ENCODE data around the gene ANAPC2.

The ANAPC2 gene

DNA sequence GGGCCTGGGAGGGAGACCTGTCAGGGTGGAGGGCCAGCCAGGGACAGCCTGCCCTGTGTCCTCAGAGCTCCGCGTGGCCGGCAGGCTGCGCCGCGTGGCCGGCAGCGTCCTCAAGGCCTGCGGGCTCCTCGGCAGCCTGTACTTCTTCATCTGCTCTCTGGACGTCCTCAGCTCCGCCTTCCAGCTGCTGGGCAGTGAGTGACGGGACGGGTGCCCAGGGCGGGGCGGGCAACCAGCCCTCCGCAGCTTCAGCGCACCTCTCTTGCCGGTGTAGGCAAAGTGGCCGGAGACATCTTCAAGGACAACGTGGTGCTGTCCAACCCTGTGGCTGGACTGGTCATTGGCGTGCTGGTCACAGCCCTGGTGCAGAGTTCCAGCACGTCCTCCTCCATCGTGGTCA lies 44.1 kb upstream of the ANAPC2 start:
- Histone ChIP-seq H3K27me3 (replicated peaks; ENCODE audit: control insufficient read depth, insufficient read depth, low read length, poor library complexity, severe bottlenecking) (peaks cover 4% of the 10 kb centered on the region), H3K4me3 (ENCODE audit: insufficient read depth, low read depth, low read length, poor library complexity, severe bottlenecking) (no peak overlapping the region), H3K9me3 (ENCODE audit: control insufficient read depth, low read length) (no peaks in the 10 kb centered on the region), H3K36me3 (ENCODE audit: control insufficient read depth, insufficient read depth, low read length) (no peaks in the 10 kb centered on the region), H3K27ac (ENCODE audit: insufficient read depth, low read length, poor library complexity, severe bottlenecking) (no peak overlapping the region), H3K4me1 (ENCODE audit: control insufficient read depth, insufficient read depth, low read length, poor library complexity, severe bottlenecking) (peaks cover 12% of the 10 kb centered on the region)
- DNase-seq, result no peak

DNA sequence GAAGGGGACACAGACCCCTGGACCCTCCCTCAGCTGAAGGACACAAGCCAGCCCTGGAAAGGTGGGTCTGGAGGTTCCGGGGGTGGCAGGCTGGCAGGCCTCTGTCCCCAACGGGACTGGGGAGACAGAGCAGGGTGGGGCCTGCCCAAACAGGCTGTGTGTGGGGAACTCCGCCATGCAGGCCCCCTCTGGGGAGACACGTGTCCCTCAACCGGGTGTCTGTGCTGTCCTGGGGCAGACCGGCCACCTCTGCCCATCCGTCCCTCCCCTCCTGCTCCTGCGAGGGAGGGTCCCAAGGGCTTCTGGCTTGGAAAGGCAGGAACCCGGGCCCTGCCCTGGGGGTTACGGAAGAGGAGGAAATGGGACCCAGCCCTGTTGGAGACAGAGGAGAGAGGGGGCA lies 43.7 kb upstream of the ANAPC2 start:
- H3K4me3 ChIP-seq (ENCODE audit: insufficient read depth, low read depth, low read length, poor library complexity, severe bottlenecking), result no peak overlapping the region
- no peak for DNase-seq
- no peak overlapping the region for H3K27ac ChIP-seq (ENCODE audit: insufficient read depth, low read length, poor library complexity, severe bottlenecking)
- H3K36me3 ChIP-seq (ENCODE audit: control insufficient read depth, insufficient read depth, low read length), result no peaks in the 10 kb centered on the region
- H3K9me3 ChIP-seq (ENCODE audit: control insufficient read depth, low read length), result no peaks in the 10 kb centered on the region
- peaks cover 4% of the 10 kb centered on the region for H3K27me3 ChIP-seq (replicated peaks; ENCODE audit: control insufficient read depth, insufficient read depth, low read length, poor library complexity, severe bottlenecking)
- H3K4me1 ChIP-seq (ENCODE audit: control insufficient read depth, insufficient read depth, low read length, poor library complexity, severe bottlenecking), result peaks cover 16% of the 10 kb centered on the region

DNA sequence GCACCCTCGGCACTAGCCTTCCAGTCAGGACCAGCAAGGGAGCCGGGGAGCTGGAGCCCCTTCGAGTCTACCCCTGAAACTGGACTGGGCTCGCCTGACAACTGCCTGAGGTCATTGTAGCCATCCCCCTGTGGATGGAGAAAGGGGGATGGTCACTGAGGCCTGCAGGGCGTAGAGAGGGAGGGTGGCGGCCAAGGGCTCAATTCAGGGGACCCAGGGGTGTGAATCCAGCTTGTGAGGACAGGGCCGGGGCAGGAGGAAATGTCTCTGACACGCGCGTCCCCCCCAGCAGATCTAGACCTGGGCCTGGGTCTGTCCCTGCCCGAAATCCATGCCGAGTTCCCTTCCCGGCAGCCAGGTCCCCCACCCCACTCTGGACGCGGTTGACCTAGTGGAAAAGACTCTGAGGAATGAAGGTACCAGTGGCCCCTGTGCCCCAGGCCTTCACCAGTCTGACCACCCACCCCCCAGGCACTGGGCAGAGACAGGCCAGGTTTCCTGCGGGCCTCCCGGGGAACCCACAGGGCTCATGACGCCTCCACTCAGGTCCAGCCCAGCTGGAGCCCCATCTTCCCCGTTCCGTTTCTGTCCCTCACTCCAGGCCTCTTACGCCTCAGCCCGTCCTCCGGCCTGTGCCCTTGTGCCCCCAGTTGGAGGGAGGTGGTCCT lies 43.1 kb upstream of the ANAPC2 start:
- no peaks in the 10 kb centered on the region for H3K36me3 ChIP-seq (ENCODE audit: control insufficient read depth, insufficient read depth, low read length)
- H3K4me3 ChIP-seq (ENCODE audit: insufficient read depth, low read depth, low read length, poor library complexity, severe bottlenecking), result no peak overlapping the region
- DNase-seq, result no peak
- peaks cover 10% of the 10 kb centered on the region for H3K4me1 ChIP-seq (ENCODE audit: control insufficient read depth, insufficient read depth, low read length, poor library complexity, severe bottlenecking)
- peaks cover 4% of the 10 kb centered on the region for H3K27me3 ChIP-seq (replicated peaks; ENCODE audit: control insufficient read depth, insufficient read depth, low read length, poor library complexity, severe bottlenecking)
- H3K9me3 ChIP-seq (ENCODE audit: control insufficient read depth, low read length), result no peaks in the 10 kb centered on the region
- H3K27ac ChIP-seq (ENCODE audit: insufficient read depth, low read length, poor library complexity, severe bottlenecking), result no peak overlapping the region

- Histone ChIP-seq H3K36me3 (ENCODE audit: control insufficient read depth, insufficient read depth, low read length) (no peaks in the 10 kb centered on the region), H3K4me1 (ENCODE audit: control insufficient read depth, insufficient read depth, low read length, poor library complexity, severe bottlenecking) (peaks cover 5% of the 10 kb centered on the region), H3K27ac (ENCODE audit: insufficient read depth, low read length, poor library complexity, severe bottlenecking) (no peak within 1 kb of the TSS), H3K9me3 (ENCODE audit: control insufficient read depth, low read length) (no peaks in the 10 kb centered on the region), H3K4me3 (ENCODE audit: insufficient read depth, low read depth, low read length, poor library complexity, severe bottlenecking) (no peak within 1 kb of the TSS), H3K27me3 (replicated peaks; ENCODE audit: control insufficient read depth, insufficient read depth, low read length, poor library complexity, severe bottlenecking) (peaks cover 4% of the 10 kb centered on the region)
- DNase-seq, result no peak
Measured at GRCh38 chr9:137230705-137231371, 42.5 kb upstream of the ANAPC2 start, which contains the start of gene SLC34A3. SLC34A3 (plus strand) TSS chr9:137230901; CDS start chr9:137231703, 802 bp downstream.

- Histone ChIP-seq H3K36me3 (ENCODE audit: control insufficient read depth, insufficient read depth, low read length) (no peaks in the 10 kb centered on the region), H3K27ac (ENCODE audit: insufficient read depth, low read length, poor library complexity, severe bottlenecking) (no peak overlapping the region), H3K27me3 (replicated peaks; ENCODE audit: control insufficient read depth, insufficient read depth, low read length, poor library complexity, severe bottlenecking) (peaks cover 4% of the 10 kb centered on the region), H3K4me3 (ENCODE audit: insufficient read depth, low read depth, low read length, poor library complexity, severe bottlenecking) (no peak overlapping the region), H3K4me1 (ENCODE audit: control insufficient read depth, insufficient read depth, low read length, poor library complexity, severe bottlenecking) (peaks cover 5% of the 10 kb centered on the region), H3K9me3 (ENCODE audit: control insufficient read depth, low read length) (no peaks in the 10 kb centered on the region)
- no peak for DNase-seq
Measured at GRCh38 chr9:137229903-137230704, 41.7 kb upstream of the ANAPC2 start.

GRCh38 chr9:137228968-137229896 lies 40.9 kb upstream of the ANAPC2 start:
- peaks cover 4% of the 10 kb centered on the region for H3K27me3 ChIP-seq (replicated peaks; ENCODE audit: control insufficient read depth, insufficient read depth, low read length, poor library complexity, severe bottlenecking)
- no peaks in the 10 kb centered on the region for H3K36me3 ChIP-seq (ENCODE audit: control insufficient read depth, insufficient read depth, low read length)
- H3K9me3 ChIP-seq (ENCODE audit: control insufficient read depth, low read length), result no peaks in the 10 kb centered on the region
- H3K4me1 ChIP-seq (ENCODE audit: control insufficient read depth, insufficient read depth, low read length, poor library complexity, severe bottlenecking), result peaks cover 8% of the 10 kb centered on the region
- no peak overlapping the region for H3K27ac ChIP-seq (ENCODE audit: insufficient read depth, low read length, poor library complexity, severe bottlenecking)
- DNase-seq, result no peak
- H3K4me3 ChIP-seq (ENCODE audit: insufficient read depth, low read depth, low read length, poor library complexity, severe bottlenecking), result no peak overlapping the region

DNA sequence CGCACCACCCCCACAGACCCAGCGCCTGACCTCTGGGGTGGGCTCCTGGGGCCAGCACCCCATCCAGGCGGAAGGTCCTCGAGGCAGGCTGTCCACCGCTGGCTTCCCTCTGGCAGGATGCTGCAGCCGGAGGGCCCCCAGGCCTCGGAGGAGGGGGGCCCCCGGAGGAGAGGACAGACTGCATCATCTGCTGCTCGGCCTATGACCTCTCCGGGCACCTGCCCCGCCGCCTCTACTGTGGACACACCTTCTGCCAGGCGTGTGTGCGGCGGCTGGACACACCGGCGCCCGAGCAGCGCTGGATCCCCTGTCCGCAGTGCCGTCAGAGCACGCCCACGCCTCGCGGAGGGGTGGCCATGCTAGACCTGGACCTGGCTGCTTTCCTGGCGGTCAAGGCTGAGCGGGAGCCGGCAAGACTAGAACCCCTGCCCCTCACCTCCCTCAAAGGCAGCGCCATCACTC lies 40.2 kb upstream of the ANAPC2 start:
- no peak for DNase-seq
- no peak overlapping the region for H3K4me3 ChIP-seq (ENCODE audit: insufficient read depth, low read depth, low read length, poor library complexity, severe bottlenecking)
- H3K4me1 ChIP-seq (ENCODE audit: control insufficient read depth, insufficient read depth, low read length, poor library complexity, severe bottlenecking), result peaks cover 14% of the 10 kb centered on the region
- no peaks in the 10 kb centered on the region for H3K9me3 ChIP-seq (ENCODE audit: control insufficient read depth, low read length)
- H3K36me3 ChIP-seq (ENCODE audit: control insufficient read depth, insufficient read depth, low read length), result no peaks in the 10 kb centered on the region
- no peak overlapping the region for H3K27ac ChIP-seq (ENCODE audit: insufficient read depth, low read length, poor library complexity, severe bottlenecking)
- peaks cover 4% of the 10 kb centered on the region for H3K27me3 ChIP-seq (replicated peaks; ENCODE audit: control insufficient read depth, insufficient read depth, low read length, poor library complexity, severe bottlenecking)

DNA sequence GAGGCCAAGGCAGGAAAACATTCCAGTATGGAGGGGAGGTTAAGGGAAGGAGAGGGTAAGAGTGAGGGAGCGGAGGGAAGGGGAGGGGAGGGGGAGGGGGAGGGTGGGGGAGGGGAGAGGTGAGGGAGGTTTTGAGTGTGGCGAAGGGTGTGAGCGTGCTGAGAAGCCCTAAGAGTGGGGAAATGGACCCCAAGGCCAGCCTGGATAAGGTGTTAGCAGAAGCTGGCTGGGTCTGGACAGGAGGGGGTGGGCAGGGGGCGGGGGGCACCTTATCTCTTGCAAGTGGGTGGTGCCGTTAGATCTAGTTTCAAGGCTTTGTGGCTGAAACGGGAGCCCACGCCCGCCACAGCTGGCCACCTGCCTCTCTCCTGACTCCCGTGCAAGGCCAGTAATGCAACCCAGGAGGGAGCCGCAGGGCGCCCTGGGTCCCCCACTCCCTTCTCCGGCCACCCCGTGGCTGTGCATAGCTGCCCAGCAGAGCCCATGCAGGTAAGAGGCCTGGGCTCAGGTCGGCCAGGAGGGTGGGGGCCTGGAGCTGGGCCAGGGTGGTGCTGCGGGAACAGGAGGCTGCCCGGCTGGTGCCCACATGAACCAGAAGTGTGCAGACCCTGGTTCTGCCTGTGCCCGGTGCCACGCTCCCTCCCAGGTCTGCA lies 39.6 kb upstream of the ANAPC2 start:
- Histone ChIP-seq H3K4me1 (ENCODE audit: control insufficient read depth, insufficient read depth, low read length, poor library complexity, severe bottlenecking) (peaks cover 15% of the 10 kb centered on the region), H3K9me3 (ENCODE audit: control insufficient read depth, low read length) (no peaks in the 10 kb centered on the region), H3K27ac (ENCODE audit: insufficient read depth, low read length, poor library complexity, severe bottlenecking) (no peak overlapping the region), H3K36me3 (ENCODE audit: control insufficient read depth, insufficient read depth, low read length) (no peaks in the 10 kb centered on the region), H3K4me3 (ENCODE audit: insufficient read depth, low read depth, low read length, poor library complexity, severe bottlenecking) (no peak overlapping the region), H3K27me3 (replicated peaks; ENCODE audit: control insufficient read depth, insufficient read depth, low read length, poor library complexity, severe bottlenecking) (peaks cover 4% of the 10 kb centered on the region)
- DNase-seq, result no peak
